ENCODE results near the gene LETM1. TPM values are rescaled to one million over a fixed set of nuclear protein-coding genes. Genes with fewer than 3 reads are reported as not detected.

Gene LETM1
- total and polyA plus RNA-seq, 2 of the 13 experiments (the other 11 are each of a cell fraction or from before 2014, with no cell fraction given) = 9.7 to 41.6 TPM

DNA sequence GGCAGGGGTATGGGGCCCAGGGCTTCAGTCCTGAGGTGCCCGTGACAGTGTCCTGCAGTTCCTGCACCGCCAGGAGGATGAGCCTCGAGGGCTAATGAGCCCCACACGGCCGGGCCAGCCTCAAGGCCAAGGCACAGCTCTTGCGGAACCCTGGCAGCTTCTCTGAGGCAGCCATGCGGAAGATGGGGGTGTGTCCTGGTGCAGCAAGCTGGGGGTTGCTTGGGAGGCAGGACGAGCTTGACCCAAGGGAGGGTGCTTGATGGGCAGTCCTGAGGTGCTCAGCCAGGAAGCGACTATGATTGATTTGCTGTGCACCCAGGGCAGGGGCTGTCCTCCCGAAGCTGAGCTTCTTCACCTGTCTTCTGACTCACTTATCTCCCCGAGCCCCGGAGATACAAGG lies 72.0 kb downstream of the LETM1 start:
- no peak for FAIRE-seq
- ChIA-PET CTCF (ENCODE audit: low intra/inter-chr PET ratio, low total read pairs) (no interaction called here), POLR2A (interaction anchor here (2.3 to 34.3 kb wide), 4 partner anchors 5 to 37 kb away, joined by 18 to 1258 read pairs (median 638); partner anchors contain the start of gene FGFR3)
- Histone ChIP-seq H3K9me3 (ENCODE audit: low read length) (no peaks in the 10 kb centered on the region), H3K9ac (ENCODE audit: insufficient read depth, low read depth, low read length) (peak overlapping the region; percentile 55; the same call in 1 of the 2 replicates), H4K20me1 (ENCODE audit: insufficient read depth, low read length) (no peaks in the 10 kb centered on the region), H3K4me3 (replicated peaks in 1 of 3; ENCODE audit: insufficient read depth in 1 of 3, low read depth in 2 of 3, low read length in 3 of 3) (peak overlapping the region in 1 of 3 experiments; percentile 62; a peak in 1 of 6 replicates), H3K27me3 (ENCODE audit: control insufficient read depth in 1 of 2, insufficient read depth in 2 of 2, low read length in 2 of 2) (no peaks in the 10 kb centered on the region), H3K27ac (ENCODE audit: extremely low read length, insufficient read depth, low read length) (no peak overlapping the region), H3K4me2 (ENCODE audit: low read depth, low read length) (peak overlapping the region; percentile 89), H3K36me3 (replicated peaks in 1 of 2; ENCODE audit: control insufficient read depth in 1 of 2, insufficient read depth in 2 of 2, low read length in 2 of 2) (no peaks in the 10 kb centered on the region), H3K79me2 (ENCODE audit: insufficient read depth, low read length) (no peaks in the 10 kb centered on the region), H2AFZ (ENCODE audit: low read length) (no peak overlapping the region), H3K4me1 (ENCODE audit: insufficient read depth, low read length) (peaks cover 96% of the 10 kb centered on the region)
- no peak for DNase-seq (ENCODE audit: low spot score)
- intact Hi-C loops (cut with micrococcal nuclease; ENCODE audit: unreplicated experiment) (loop anchor here (2.0 kb wide), 1 partner anchor 17 kb away; no protein-coding TSS in a partner anchor), in situ Hi-C loops (cut with HindIII; ENCODE audit: extremely low pct_ligation_motif_present, low pct_unique_long_range_greater_than_20kb) (no loop called here)
- 16% methylated on average over 5 of the region's 12 CpGs for WGBS (ENCODE audit: low lambda C conversion rate)
- BruUV-seq (replicated peaks) = no TSS peak
- ATAC-seq = no peak
- TF ChIP-seq KLF12 (CRISPR knock-in tag; IDR thresholded peaks at IDR 0.05; ENCODE audit: borderline replicate concordance) = no peak
- TF ChIP-seq, protein P1, sequence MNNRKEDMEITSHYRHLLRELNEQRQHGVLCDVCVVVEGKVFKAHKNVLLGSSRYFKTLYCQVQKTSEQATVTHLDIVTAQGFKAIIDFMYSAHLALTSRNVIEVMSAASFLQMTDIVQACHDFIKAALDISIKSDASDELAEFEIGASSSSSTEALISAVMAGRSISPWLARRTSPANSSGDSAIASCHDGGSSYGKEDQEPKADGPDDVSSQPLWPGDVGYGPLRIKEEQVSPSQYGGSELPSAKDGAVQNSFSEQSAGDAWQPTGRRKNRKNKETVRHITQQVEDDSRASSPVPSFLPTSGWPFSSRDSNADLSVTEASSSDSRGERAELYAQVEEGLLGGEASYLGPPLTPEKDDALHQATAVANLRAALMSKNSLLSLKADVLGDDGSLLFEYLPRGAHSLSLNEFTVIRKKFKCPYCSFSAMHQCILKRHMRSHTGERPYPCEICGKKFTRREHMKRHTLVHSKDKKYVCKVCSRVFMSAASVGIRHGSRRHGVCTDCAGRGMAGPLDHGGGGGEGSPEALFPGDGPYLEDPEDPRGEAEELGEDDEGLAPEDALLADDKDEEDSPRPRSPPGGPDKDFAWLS (CRISPR knock-in tag; IDR thresholded peaks at IDR 0.05; ENCODE audit: borderline replicate concordance) = no peak
- TF ChIP-seq ZNF558 (CRISPR knock-in tag; IDR thresholded peaks at IDR 0.05; ENCODE audit: borderline replicate concordance) = no peak
- no peak for TF ChIP-seq MEIS1 (CRISPR knock-in tag; IDR thresholded peaks at IDR 0.05; ENCODE audit: borderline replicate concordance)
- TF ChIP-seq ZSCAN29 (CRISPR knock-in tag; conservative IDR thresholded peaks at IDR 0.05) = no peak
- TF ChIP-seq ZNF232 (CRISPR knock-in tag; IDR thresholded peaks at IDR 0.05; ENCODE audit: borderline replicate concordance) = no peak
- no peak for TF ChIP-seq SALL1 (CRISPR knock-in tag; IDR thresholded peaks at IDR 0.05)
- TF ChIP-seq POLR2AphosphoS5 (IDR thresholded peaks at IDR 0.05; ENCODE audit: low read depth, low read length) = no peak
- no peak for TF ChIP-seq GTF2F1 (IDR thresholded peaks at IDR 0.05; ENCODE audit: low read length)
- TF ChIP-seq BORCS8-MEF2B (CRISPR knock-in tag; IDR thresholded peaks at IDR 0.05) = peak; percentile 15; the same call in 1 of the 2 replicates
- no peak for TF ChIP-seq SIX1 (CRISPR knock-in tag; IDR thresholded peaks at IDR 0.05; ENCODE audit: borderline replicate concordance)
- TF ChIP-seq, protein P2, sequence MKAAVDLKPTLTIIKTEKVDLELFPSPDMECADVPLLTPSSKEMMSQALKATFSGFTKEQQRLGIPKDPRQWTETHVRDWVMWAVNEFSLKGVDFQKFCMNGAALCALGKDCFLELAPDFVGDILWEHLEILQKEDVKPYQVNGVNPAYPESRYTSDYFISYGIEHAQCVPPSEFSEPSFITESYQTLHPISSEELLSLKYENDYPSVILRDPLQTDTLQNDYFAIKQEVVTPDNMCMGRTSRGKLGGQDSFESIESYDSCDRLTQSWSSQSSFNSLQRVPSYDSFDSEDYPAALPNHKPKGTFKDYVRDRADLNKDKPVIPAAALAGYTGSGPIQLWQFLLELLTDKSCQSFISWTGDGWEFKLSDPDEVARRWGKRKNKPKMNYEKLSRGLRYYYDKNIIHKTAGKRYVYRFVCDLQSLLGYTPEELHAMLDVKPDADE (CRISPR knock-in tag; IDR thresholded peaks at IDR 0.05) = no peak
- 0 out of 2 replicates have a peak, but pooled peaks have one; percentile 11 for TF ChIP-seq ARNT2 (CRISPR knock-in tag; IDR thresholded peaks at IDR 0.05; ENCODE audit: low read depth)
- no peak for TF ChIP-seq REXO4 (CRISPR knock-in tag; IDR thresholded peaks at IDR 0.05; ENCODE audit: borderline replicate concordance)
- TF ChIP-seq, protein P3, sequence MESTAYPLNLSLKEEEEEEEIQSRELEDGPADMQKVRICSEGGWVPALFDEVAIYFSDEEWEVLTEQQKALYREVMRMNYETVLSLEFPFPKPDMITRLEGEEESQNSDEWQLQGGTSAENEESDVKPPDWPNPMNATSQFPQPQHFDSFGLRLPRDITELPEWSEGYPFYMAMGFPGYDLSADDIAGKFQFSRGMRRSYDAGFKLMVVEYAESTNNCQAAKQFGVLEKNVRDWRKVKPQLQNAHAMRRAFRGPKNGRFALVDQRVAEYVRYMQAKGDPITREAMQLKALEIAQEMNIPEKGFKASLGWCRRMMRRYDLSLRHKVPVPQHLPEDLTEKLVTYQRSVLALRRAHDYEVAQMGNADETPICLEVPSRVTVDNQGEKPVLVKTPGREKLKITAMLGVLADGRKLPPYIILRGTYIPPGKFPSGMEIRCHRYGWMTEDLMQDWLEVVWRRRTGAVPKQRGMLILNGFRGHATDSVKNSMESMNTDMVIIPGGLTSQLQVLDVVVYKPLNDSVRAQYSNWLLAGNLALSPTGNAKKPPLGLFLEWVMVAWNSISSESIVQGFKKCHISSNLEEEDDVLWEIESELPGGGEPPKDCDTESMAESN (CRISPR knock-in tag; conservative IDR thresholded peaks at IDR 0.05) = no peak
- TF ChIP-seq SKI (IDR thresholded peaks at IDR 0.05; ENCODE audit: partially characterized antibody) = no peak
- TF ChIP-seq ADNP (CRISPR knock-in tag; IDR thresholded peaks at IDR 0.05) = no peak
- TF ChIP-seq NAIF1 (CRISPR knock-in tag; IDR thresholded peaks at IDR 0.05; ENCODE audit: borderline replicate concordance) = no peak
- no peak for TF ChIP-seq ZNF780A (CRISPR knock-in tag; IDR thresholded peaks at IDR 0.05)
- 0 out of 2 replicates have a peak, but pooled peaks have one; percentile 22 for TF ChIP-seq TOPORS (CRISPR knock-in tag; IDR thresholded peaks at IDR 0.05)
- TF ChIP-seq ZNF33A (CRISPR knock-in tag; IDR thresholded peaks at IDR 0.05; ENCODE audit: borderline replicate concordance) = no peak
